HepG2 (cell line): ENCODE measurements around the gene PTK7. TPM values are rescaled to one million over a fixed set of nuclear protein-coding genes. Genes with fewer than 3 reads are reported as not detected.
A peak's percentile ranks its signal among the peaks of the same experiment; 100 is the strongest.

ENCODE experiments used
- AHDC1 ChIP-seq: sonication (generic); formaldehyde crosslinking; IDR thresholded peaks from 2 replicates; pipeline ENCODE4 v1.5.1; 2020; ENCODE audit warnings: mild to moderate bottlenecking, missing genetic modification reagents, borderline replicate concordance
- BCL6 ChIP-seq: IDR thresholded peaks from 2 replicates; pipeline ENCODE4 v1.6.1; 2016; ENCODE audit warnings: missing genetic modification reagents, missing compliant biosample characterization
- GZF1 ChIP-seq: sonication (generic); formaldehyde crosslinking; IDR thresholded peaks from 2 replicates; pipeline ENCODE4 v1.5.1; 2020; ENCODE audit warnings: mild to moderate bottlenecking, missing genetic modification reagents
- HIVEP1 ChIP-seq: sonication (generic); formaldehyde crosslinking; IDR thresholded peaks from 2 replicates; pipeline ENCODE4 v1.4.0; 2020; ENCODE audit warnings: mild to moderate bottlenecking, missing genetic modification reagents
- KLF16 ChIP-seq, 2 experiments: sonication (generic) in 1 of 2; formaldehyde crosslinking in 1 of 2; IDR thresholded peaks; 2 replicates each; pipeline versions ENCODE4 v1.6.1 to v1.8.0; 2016 to 2023; ENCODE audit warnings: missing genetic modification reagents in 2 of 2, missing compliant biosample characterization in 1 of 2
- NR2F6 ChIP-seq, 2 experiments: IDR thresholded peaks; 2 replicates each; pipeline ENCODE4 v1.6.1; 2016; ENCODE audit warnings: antibody characterized with exemption in 1 of 2, mild to moderate bottlenecking in 1 of 2
- POLR2G ChIP-seq: fragments of 200-400 bp; formaldehyde crosslinking; IDR thresholded peaks from 2 replicates; pipeline ENCODE4 v1.6.1; 2018; ENCODE audit warnings: mild to moderate bottlenecking, low read depth, low read length, moderate library complexity
- RBAK ChIP-seq: sonication (generic); formaldehyde crosslinking; IDR thresholded peaks from 2 replicates; pipeline ENCODE4 v1.5.1; 2020; ENCODE audit warnings: mild to moderate bottlenecking, missing genetic modification reagents
- SNAI1 ChIP-seq: sonication (generic); formaldehyde crosslinking; IDR thresholded peaks from 2 replicates; pipeline ENCODE4 v1.5.0; 2020; ENCODE audit warnings: mild to moderate bottlenecking, missing genetic modification reagents, borderline replicate concordance
- SOX13 ChIP-seq, 3 experiments: fragments of 450-650 bp in 1 of 3; sonication (generic) in 1 of 3; formaldehyde crosslinking in 1 of 3; IDR thresholded peaks in 2 of 3; conservative IDR thresholded peaks in 1 of 3; 2 replicates each; pipeline versions ENCODE4 v1.5.0 to v1.6.1; 2016 to 2020; ENCODE audit warnings: antibody characterized with exemption in 1 of 3, mild to moderate bottlenecking in 1 of 3, missing compliant biosample characterization in 1 of 3, missing genetic modification reagents in 1 of 3, moderate library complexity in 1 of 3
- ZNF101 ChIP-seq: sonication (generic); formaldehyde crosslinking; IDR thresholded peaks from 2 replicates; pipeline ENCODE4 v1.4.0; 2020; ENCODE audit warnings: mild to moderate bottlenecking, low read depth, missing genetic modification reagents, borderline replicate concordance
- ZNF383 ChIP-seq: sonication (generic); formaldehyde crosslinking; IDR thresholded peaks from 2 replicates; pipeline ENCODE4 v1.4.0; 2020; ENCODE audit warnings: missing genetic modification reagents, mild to moderate bottlenecking, borderline replicate concordance
- ZNF670 ChIP-seq: sonication (generic); formaldehyde crosslinking; IDR thresholded peaks from 2 replicates; pipeline ENCODE4 v1.8.0; 2022; ENCODE audit warnings: mild to moderate bottlenecking, missing genetic modification reagents, borderline replicate concordance
- ZZZ3 ChIP-seq: sonication (generic); formaldehyde crosslinking; IDR thresholded peaks from 2 replicates; pipeline ENCODE4 v1.4.0; 2020; ENCODE audit warnings: missing genetic modification reagents, mild to moderate bottlenecking, borderline replicate concordance
- polyA plus RNA-seq, 8 experiments: library from polyadenylated mRNA; depleted of rRNA in 3 of 8; stranded (reverse) in 7 of 8; unstranded in 1 of 8; fragments of >200 nt; fragmentation: Illumina TruSeq in 4 of 8; extraction: Trizol in 4 of 8; gene quantifications; 2 replicates each; pipeline versions ENCODE4 v1.2.1 to v1.2.3, GENCODE V29; 2011 to 2016; ENCODE audit warnings: low read depth in 4 of 8, missing spikeins in 1 of 8, mixed read lengths in 1 of 8; ENCODE audit not compliant: insufficient read depth in 1 of 8
- total RNA-seq, 5 experiments: library from RNA; depleted of rRNA; stranded (reverse); fragments of >200 nt; fragmentation: Illumina TruSeq; extraction: Trizol; gene quantifications; 2 replicates each; pipeline ENCODE4 v1.2.3, GENCODE V29; 2016; ENCODE audit warnings: low read depth in 1 of 5
- TF ChIP-seq, protein P1 (sequence below): IDR thresholded peaks from 2 replicates; pipeline ENCODE4 v1.4.0; 2020; ENCODE audit warnings: mild to moderate bottlenecking, missing genetic modification reagents
- TF ChIP-seq, protein P2 (sequence below): sonication (generic); formaldehyde crosslinking; IDR thresholded peaks from 2 replicates; pipeline ENCODE4 v1.8.0; 2022; ENCODE audit warnings: mild to moderate bottlenecking, missing genetic modification reagents

The PTK7 gene
- total and polyA plus RNA-seq, 2 of the 13 experiments (the other 11 are each of a cell fraction or from before 2014, with no cell fraction given), result 98.5 to 99.8 TPM

DNA sequence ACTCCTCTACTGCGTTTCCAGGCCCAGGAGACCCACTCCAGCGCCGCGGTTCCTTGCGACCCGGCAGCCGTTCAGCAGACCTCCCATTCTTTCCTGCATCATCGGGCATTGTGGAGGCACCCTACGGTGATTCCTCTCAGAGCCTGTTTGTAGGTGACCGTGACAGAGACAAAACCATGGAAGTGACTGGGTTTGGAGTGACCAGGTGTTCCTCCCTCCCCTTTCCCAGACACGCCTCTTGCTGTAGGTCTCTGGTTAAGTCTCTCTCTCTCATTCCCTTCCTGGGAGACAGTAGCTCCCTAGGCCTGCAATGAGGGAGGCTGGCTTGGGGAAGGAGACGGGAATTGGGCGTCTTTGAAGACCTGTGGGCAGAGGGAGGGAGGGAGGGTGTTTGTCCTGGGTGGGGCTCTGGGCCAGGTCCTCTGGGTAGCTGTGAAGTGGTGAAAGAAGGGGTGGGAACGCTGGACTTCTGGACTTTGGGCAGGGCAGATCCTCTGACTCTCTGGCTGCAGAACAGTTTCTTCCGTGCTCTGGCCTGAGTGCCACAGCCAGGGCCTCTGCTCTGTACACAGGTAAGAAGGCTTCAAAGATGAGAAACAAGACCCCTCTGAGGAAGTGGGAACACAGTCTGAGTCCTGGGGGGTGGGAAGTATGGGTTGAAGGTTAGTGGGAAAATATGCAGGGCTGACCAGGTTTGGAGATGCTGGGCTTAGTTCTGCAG lies 15.9 kb upstream of the PTK7 start (continued):
- TF ChIP-seq AHDC1, result 0 out of 2 replicates have a peak, but pooled peaks have one; percentile 44
- TF ChIP-seq RBAK (CRISPR knock-in tag), result peak; percentile 72; the same call in 1 of the 2 replicates
- TF ChIP-seq POLR2G, result peak; percentile 75
- TF ChIP-seq ZNF101, result 0 out of 2 replicates have a peak, but pooled peaks have one; percentile 68
- TF ChIP-seq ZZZ3 (CRISPR knock-in tag), result peak; percentile 87; the same call in 1 of the 2 replicates
- TF ChIP-seq, protein P1, sequence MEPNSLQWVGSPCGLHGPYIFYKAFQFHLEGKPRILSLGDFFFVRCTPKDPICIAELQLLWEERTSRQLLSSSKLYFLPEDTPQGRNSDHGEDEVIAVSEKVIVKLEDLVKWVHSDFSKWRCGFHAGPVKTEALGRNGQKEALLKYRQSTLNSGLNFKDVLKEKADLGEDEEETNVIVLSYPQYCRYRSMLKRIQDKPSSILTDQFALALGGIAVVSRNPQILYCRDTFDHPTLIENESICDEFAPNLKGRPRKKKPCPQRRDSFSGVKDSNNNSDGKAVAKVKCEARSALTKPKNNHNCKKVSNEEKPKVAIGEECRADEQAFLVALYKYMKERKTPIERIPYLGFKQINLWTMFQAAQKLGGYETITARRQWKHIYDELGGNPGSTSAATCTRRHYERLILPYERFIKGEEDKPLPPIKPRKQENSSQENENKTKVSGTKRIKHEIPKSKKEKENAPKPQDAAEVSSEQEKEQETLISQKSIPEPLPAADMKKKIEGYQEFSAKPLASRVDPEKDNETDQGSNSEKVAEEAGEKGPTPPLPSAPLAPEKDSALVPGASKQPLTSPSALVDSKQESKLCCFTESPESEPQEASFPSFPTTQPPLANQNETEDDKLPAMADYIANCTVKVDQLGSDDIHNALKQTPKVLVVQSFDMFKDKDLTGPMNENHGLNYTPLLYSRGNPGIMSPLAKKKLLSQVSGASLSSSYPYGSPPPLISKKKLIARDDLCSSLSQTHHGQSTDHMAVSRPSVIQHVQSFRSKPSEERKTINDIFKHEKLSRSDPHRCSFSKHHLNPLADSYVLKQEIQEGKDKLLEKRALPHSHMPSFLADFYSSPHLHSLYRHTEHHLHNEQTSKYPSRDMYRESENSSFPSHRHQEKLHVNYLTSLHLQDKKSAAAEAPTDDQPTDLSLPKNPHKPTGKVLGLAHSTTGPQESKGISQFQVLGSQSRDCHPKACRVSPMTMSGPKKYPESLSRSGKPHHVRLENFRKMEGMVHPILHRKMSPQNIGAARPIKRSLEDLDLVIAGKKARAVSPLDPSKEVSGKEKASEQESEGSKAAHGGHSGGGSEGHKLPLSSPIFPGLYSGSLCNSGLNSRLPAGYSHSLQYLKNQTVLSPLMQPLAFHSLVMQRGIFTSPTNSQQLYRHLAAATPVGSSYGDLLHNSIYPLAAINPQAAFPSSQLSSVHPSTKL (CRISPR knock-in tag), result peak; percentile 64
- peak; percentile 44 for TF ChIP-seq NR2F6 (IDR thresholded peaks at IDR 0.05)
- peak; percentile 80 for TF ChIP-seq NR2F6 (CRISPR knock-in tag; IDR thresholded peaks at IDR 0.05)
- TF ChIP-seq SNAI1, result 0 out of 2 replicates have a peak, but pooled peaks have one; percentile 26
- TF ChIP-seq GZF1 (CRISPR knock-in tag), result peak; percentile 74
- 0 out of 2 replicates have a peak, but pooled peaks have one; percentile 24 for TF ChIP-seq SOX13 (IDR thresholded peaks at IDR 0.05)
- TF ChIP-seq SOX13 (CRISPR knock-in tag; conservative IDR thresholded peaks at IDR 0.05 in 1 of 2, IDR thresholded peaks at IDR 0.05 in 1 of 2), result peak in 1 of 2 experiments; percentile 62; a peak in 2 of 4 replicates
- TF ChIP-seq BCL6 (CRISPR knock-in tag), result peak; percentile 24; the same call in 1 of the 2 replicates
- peak in 1 of 2 experiments; percentile 44; a peak in 1 of 4 replicates for TF ChIP-seq KLF16 (CRISPR knock-in tag; IDR thresholded peaks at IDR 0.05)
- TF ChIP-seq HIVEP1 (CRISPR knock-in tag), result peak; percentile 74
- TF ChIP-seq ZNF383, result peak; percentile 84; the same call in 1 of the 2 replicates
- TF ChIP-seq, protein P2, sequence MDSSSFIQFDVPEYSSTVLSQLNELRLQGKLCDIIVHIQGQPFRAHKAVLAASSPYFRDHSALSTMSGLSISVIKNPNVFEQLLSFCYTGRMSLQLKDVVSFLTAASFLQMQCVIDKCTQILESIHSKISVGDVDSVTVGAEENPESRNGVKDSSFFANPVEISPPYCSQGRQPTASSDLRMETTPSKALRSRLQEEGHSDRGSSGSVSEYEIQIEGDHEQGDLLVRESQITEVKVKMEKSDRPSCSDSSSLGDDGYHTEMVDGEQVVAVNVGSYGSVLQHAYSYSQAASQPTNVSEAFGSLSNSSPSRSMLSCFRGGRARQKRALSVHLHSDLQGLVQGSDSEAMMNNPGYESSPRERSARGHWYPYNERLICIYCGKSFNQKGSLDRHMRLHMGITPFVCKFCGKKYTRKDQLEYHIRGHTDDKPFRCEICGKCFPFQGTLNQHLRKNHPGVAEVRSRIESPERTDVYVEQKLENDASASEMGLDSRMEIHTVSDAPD (CRISPR knock-in tag), result peak; percentile 79; the same call in 1 of the 2 replicates
- TF ChIP-seq ZNF670 (CRISPR knock-in tag), result peak; percentile 81; the same call in 1 of the 2 replicates
